SU-DHL-6 (cell line): Measurements from ENCODE around the gene MTHFR.

Source experiments
- H2AFZ ChIP-seq: fragments of 200-600 bp; sonication (generic); 2 replicates; pipeline ENCODE4 v1.6.1; 2014; ENCODE audit warnings: low read depth, mild to moderate bottlenecking, moderate library complexity, mixed read lengths, antibody characterized with exemption, low read length; ENCODE audit not compliant: severe bottlenecking
- H3F3A ChIP-seq: fragments of 200-600 bp; shearing (Covaris generic); 2 replicates; pipeline ENCODE4 v1.6.0; 2016; ENCODE audit warnings: antibody characterized with exemption, mild to moderate bottlenecking; ENCODE audit not compliant: insufficient read depth
- H3K27ac ChIP-seq: fragments of 200-600 bp; sonication (generic); 2 replicates; pipeline ENCODE4 v1.5.1; 2016; ENCODE audit warnings: low read depth, mild to moderate bottlenecking, low read length, moderate library complexity, mixed read lengths
- H3K27me3 ChIP-seq: fragments of 200-600 bp; sonication (generic), shearing (Covaris generic); 2 replicates; pipeline ENCODE4 v1.6.0; 2014; ENCODE audit warnings: mild to moderate bottlenecking, low read length
- H3K36me3 ChIP-seq: fragments of 200-600 bp; sonication (generic); 2 replicates; pipeline ENCODE4 v1.6.1; 2014; ENCODE audit warnings: mild to moderate bottlenecking, low read length, mixed read lengths
- H3K4me2 ChIP-seq: fragments of 300-600, 200-600 bp; shearing (Covaris generic), sonication (generic); 2 replicates; pipeline ENCODE4 v1.6.0; 2014; ENCODE audit warnings: low read length, low read depth, mild to moderate bottlenecking; ENCODE audit not compliant: poor library complexity, severe bottlenecking
- H3K4me3 ChIP-seq: fragments of 200-600 bp; sonication (generic); 2 replicates; pipeline ENCODE4 v1.5.1; 2014; ENCODE audit warnings: antibody characterized with exemption, low read length, mild to moderate bottlenecking, mixed read lengths; ENCODE audit not compliant: insufficient read depth, poor library complexity, severe bottlenecking
- H3K79me2 ChIP-seq: fragments of 200-600 bp; sonication (generic); 2 replicates; pipeline ENCODE4 v1.6.1; 2014; ENCODE audit warnings: mild to moderate bottlenecking, low read length, moderate library complexity; ENCODE audit not compliant: insufficient read depth
- H3K9ac ChIP-seq: fragments of 200-600 bp; sonication (generic); 2 replicates; pipeline ENCODE4 v1.7.0; 2014; ENCODE audit warnings: mild to moderate bottlenecking, low read length
- H3K9me2 ChIP-seq: fragments of 200-600 bp; sonication (generic); replicated peaks from 2 replicates; pipeline ENCODE4 v1.6.1; 2014; ENCODE audit warnings: low read length; ENCODE audit not compliant: insufficient read depth
- H3K9me3 ChIP-seq: fragments of 200-600 bp; sonication (generic); 2 replicates; pipeline ENCODE4 v1.6.1; 2014; ENCODE audit warnings: low read length, mixed read lengths; ENCODE audit not compliant: insufficient read depth
- H4K20me1 ChIP-seq: fragments of 200-600 bp; sonication (generic); 2 replicates; pipeline ENCODE4 v1.6.1; 2014; ENCODE audit warnings: low read depth, mild to moderate bottlenecking, antibody characterized with exemption, low read length, moderate library complexity, mixed read lengths
- EZH2phosphoT487 ChIP-seq: fragments of 200-600 bp; sonication (generic), shearing (Covaris generic); conservative IDR thresholded peaks from 2 replicates; pipeline ENCODE4 v1.6.1; 2018; ENCODE audit warnings: mild to moderate bottlenecking, antibody characterized with exemption, low read length, moderate library complexity, mixed read lengths
- TF ChIP-seq, protein P1 (sequence below): fragments of 200-600 bp; sonication (generic); IDR thresholded peaks from one replicate; pipeline ENCODE4 v1.5.1; 2017; ENCODE audit warnings: antibody characterized with exemption, mild to moderate bottlenecking, low read length, moderate library complexity; ENCODE audit not compliant: insufficient read depth, poor library complexity, severe bottlenecking

Gene MTHFR

DNA sequence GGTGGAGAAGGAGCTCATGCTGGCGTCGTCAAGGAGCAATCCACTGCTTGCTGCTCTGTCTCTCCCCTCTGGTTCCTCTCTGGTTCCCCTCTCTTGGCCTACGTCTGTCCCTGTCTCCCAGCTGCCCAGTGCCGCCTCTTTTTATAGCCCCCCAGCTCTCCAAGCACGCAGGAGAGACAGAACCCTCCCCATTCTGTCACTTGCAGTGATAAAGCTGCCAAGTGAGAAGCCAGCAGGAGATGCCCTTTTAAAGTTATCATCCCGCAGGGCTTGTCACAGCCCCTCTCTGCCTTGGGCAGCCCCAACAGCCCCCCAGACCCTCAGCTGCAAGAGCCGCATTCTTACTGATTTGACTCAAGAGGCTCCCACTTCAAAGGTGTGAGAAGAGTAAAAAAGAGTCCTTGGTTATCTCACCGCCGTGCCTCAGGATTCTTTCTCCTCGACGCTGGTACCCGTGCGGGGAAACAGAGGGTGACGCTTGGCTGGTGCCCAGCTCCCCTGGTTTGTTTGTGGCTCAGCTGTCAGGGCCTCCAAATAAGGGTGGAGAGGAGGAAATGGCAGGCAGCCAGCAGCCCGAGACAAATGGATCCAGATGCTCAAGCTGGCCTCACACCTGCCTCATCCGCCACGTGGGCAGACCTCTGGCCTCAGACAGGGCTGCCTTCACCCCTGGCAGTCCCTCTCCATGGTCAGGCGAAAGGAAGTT lies 42.1 kb upstream of the MTHFR start, which contains the start of gene NPPA:
Gene NPPA (minus strand): TSS at position 117 of the 706 bp plus-strand sequence. CDS start 99 bp downstream, at position 18.
- no peaks in the 10 kb centered on the region for H3K9me2 ChIP-seq
- no peaks in the 10 kb centered on the region for H3F3A ChIP-seq
- H2AFZ ChIP-seq: no peak within 1 kb of the TSS
- H4K20me1 ChIP-seq: no peaks in the 10 kb centered on the region; the same call in 1 of the 2 replicates
- no peaks in the 10 kb centered on the region for H3K36me3 ChIP-seq
- H3K27me3 ChIP-seq: no peaks in the 10 kb centered on the region
- no peak within 1 kb of the TSS for H3K4me3 ChIP-seq
- no peak within 1 kb of the TSS for H3K27ac ChIP-seq
- no peaks in the 10 kb centered on the region for H3K79me2 ChIP-seq
- no peak within 1 kb of the TSS for H3K9ac ChIP-seq
- no peaks in the 10 kb centered on the region for H3K9me3 ChIP-seq
- no peak within 1 kb of the TSS for H3K4me2 ChIP-seq
- TF ChIP-seq, protein P1, sequence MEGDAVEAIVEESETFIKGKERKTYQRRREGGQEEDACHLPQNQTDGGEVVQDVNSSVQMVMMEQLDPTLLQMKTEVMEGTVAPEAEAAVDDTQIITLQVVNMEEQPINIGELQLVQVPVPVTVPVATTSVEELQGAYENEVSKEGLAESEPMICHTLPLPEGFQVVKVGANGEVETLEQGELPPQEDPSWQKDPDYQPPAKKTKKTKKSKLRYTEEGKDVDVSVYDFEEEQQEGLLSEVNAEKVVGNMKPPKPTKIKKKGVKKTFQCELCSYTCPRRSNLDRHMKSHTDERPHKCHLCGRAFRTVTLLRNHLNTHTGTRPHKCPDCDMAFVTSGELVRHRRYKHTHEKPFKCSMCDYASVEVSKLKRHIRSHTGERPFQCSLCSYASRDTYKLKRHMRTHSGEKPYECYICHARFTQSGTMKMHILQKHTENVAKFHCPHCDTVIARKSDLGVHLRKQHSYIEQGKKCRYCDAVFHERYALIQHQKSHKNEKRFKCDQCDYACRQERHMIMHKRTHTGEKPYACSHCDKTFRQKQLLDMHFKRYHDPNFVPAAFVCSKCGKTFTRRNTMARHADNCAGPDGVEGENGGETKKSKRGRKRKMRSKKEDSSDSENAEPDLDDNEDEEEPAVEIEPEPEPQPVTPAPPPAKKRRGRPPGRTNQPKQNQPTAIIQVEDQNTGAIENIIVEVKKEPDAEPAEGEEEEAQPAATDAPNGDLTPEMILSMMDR: no peak
- no peak for TF ChIP-seq EZH2phosphoT487

- Histone ChIP-seq H3F3A (no peaks in the 10 kb centered on the region), H3K4me2 (no peak overlapping the region), H3K9me2 (no peaks in the 10 kb centered on the region), H3K27me3 (no peaks in the 10 kb centered on the region), H4K20me1 (no peaks in the 10 kb centered on the region; the same call in 1 of the 2 replicates), H2AFZ (no peak overlapping the region), H3K9ac (no peak overlapping the region), H3K79me2 (no peaks in the 10 kb centered on the region), H3K27ac (no peak overlapping the region), H3K4me3 (no peak overlapping the region), H3K9me3 (no peaks in the 10 kb centered on the region), H3K36me3 (0 out of 2 replicates have a peak, but pooled peaks cover 3% of the 10 kb centered on the region)
- TF ChIP-seq, protein P1: no peak
- TF ChIP-seq EZH2phosphoT487: no peak
These were observed 40.0 kb upstream of the MTHFR start for GRCh38 chr1:11845641-11846335.

GRCh38 chr1:11842154-11843041 lies 36.6 kb upstream of the MTHFR start:
- H3K9me2 ChIP-seq: no peaks in the 10 kb centered on the region
- H3K27ac ChIP-seq: peak overlapping the region; percentile 45
- no peaks in the 10 kb centered on the region for H3K79me2 ChIP-seq
- H3K27me3 ChIP-seq: no peaks in the 10 kb centered on the region
- no peaks in the 10 kb centered on the region for H4K20me1 ChIP-seq
- H3K36me3 ChIP-seq: peaks cover 3% of the 10 kb centered on the region; the same call in 1 of the 2 replicates
- no peaks in the 10 kb centered on the region for H3F3A ChIP-seq
- H3K9me3 ChIP-seq: no peaks in the 10 kb centered on the region
- TF ChIP-seq, protein P1: no peak
- TF ChIP-seq EZH2phosphoT487: no peak
- peak overlapping the region; percentile 24 for H3K4me2 ChIP-seq
- no peak overlapping the region for H3K4me3 ChIP-seq
- H3K9ac ChIP-seq: no peak overlapping the region
- no peak overlapping the region for H2AFZ ChIP-seq
